ENCODE data around the gene ACLY.

The ACLY gene

GRCh38 chr17:41928693-41929251 is 10.0 kb upstream of the ACLY start:
- no peak for DNase-seq (ENCODE audit: low read depth)
- no peak for TF ChIP-seq CTCF (conservative IDR thresholded peaks at IDR 0.05; ENCODE audit: low read depth, low read length)
- no peak overlapping the region for H3K4me3 ChIP-seq (ENCODE audit: low read length)

- DNase-seq (ENCODE audit: low read depth): no peak
- no peak for TF ChIP-seq CTCF (conservative IDR thresholded peaks at IDR 0.05; ENCODE audit: low read depth, low read length)
Observed at GRCh38 chr17:41925991-41926590, 7.3 kb upstream of the ACLY start.

DNA sequence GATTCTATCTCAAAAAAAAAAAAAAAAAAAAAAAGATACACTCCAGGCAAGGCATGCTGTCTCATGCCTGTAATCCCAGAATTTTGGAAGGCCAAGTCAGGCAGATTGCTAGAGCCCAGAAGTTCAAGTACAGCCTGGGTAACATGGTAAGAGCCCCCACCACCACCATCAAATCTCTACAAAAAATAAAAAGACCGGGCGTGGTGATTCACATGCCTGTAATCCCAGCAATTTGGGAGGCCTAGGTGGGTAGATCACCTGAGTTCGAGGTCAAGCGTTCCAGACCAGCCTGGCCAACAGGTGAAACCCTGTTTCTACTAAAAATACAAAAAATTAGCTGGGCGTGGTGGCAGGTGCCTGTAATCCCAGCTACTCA is 1.8 kb upstream of the ACLY start:
- no peak for DNase-seq (ENCODE audit: low read depth)
- no peak overlapping the region for H3K4me3 ChIP-seq (ENCODE audit: low read length)
- no peak for TF ChIP-seq CTCF (conservative IDR thresholded peaks at IDR 0.05; ENCODE audit: low read depth, low read length)

More at GRCh38 chr17:41925991-41926590, 7.3 kb upstream of the ACLY start:
- H3K4me3 ChIP-seq (ENCODE audit: low read length): no peak overlapping the region

GRCh38 chr17:41919840-41920579 is 1.3 kb upstream of the ACLY start:
- DNase-seq (ENCODE audit: low read depth): no peak
- TF ChIP-seq CTCF (conservative IDR thresholded peaks at IDR 0.05; ENCODE audit: low read depth, low read length): no peak
- H3K4me3 ChIP-seq (ENCODE audit: low read length): peak overlapping the region; percentile 94

- no peak for TF ChIP-seq CTCF (conservative IDR thresholded peaks at IDR 0.05; ENCODE audit: low read depth, low read length)
- peak overlapping the region; percentile 94 for H3K4me3 ChIP-seq (ENCODE audit: low read length)
- DNase-seq (ENCODE audit: low read depth): no peak
Observed at GRCh38 chr17:41919165-41919817, 540 bp upstream of the ACLY start.

DNA sequence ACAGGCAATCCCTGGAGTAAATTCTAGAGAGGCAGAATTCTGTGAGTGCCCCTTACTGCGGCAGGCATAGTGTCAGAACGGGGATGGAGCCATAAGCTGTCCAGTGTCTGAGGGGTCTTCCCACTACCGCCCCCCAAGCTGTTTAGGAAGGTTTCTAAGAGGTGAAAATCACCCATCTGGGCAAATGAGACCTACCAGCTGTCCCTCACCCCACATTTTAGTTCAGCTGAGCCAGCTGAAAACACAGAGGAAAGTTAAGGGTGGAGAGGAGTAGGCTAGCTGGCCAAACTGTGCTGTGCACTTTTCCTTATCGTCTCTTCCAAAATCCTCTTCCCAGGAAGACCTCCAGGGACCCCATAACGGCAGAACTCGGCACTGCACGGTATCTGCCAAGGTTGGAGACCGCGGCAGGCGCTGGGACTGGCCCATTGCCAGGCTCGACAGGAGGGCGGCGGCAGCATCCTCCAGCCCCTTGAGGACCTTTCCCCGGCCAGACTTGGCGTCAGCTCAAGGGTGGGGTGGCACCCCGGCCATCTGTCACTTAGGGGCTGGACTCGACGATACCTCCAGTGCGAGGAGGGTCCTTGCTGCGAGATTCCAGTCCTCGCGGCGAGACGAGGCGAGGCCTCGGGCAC is 955 bp downstream of the ACLY start:
- TF ChIP-seq CTCF (conservative IDR thresholded peaks at IDR 0.05; ENCODE audit: low read depth, low read length): no peak
- peak overlapping the region; percentile 94 for H3K4me3 ChIP-seq (ENCODE audit: low read length)
- DNase-seq (ENCODE audit: low read depth): no peak

All from retinal pigment epithelial cell (primary cell).